GM19452 (cell line): ENCODE measurements around the gene UGT2B28.
"Not testable (repeated sequence)": the region's sequence is repeated elsewhere in the genome, so short reads cannot be mapped to it uniquely, and the experiment has no call there.

Experiments
- ATAC-seq: cut with Tn5 transposase; IDR thresholded peaks from one replicate; pipeline ENCODE4 v1.9.1; 2021; ENCODE audit not compliant: unreplicated experiment

The UGT2B28 gene

DNA sequence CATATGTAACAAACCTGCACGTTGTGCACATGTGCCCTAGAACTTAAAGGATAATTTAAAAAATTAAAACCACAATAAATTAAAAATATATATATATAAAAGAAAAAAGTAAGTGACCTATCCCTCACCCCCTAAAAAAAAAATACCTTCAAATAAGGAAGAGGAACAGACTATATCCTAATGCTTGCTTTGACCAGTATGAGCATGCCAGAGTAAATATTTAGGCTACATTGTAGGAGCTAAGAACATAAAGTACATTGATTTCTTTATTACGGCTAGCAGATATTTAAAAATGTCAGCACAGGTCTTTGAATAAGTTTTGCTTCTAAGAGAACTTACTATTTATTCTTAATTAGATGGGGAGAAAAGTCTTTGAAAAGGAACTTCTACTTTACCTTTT lies 62.8 kb downstream of the UGT2B28 start:
- ATAC-seq: not testable (repeated sequence)

- ATAC-seq: not testable (repeated sequence)
Measured at GRCh38 chr4:69343558-69344420, 63.5 kb downstream of the UGT2B28 start.
